IPS-11a (cell line): ENCODE results near the gene SEC61B.
A peak's percentile ranks its signal among the peaks of the same experiment; 100 is the strongest.

Experiments used
- H3K4me3 ChIP-seq: one replicate; pipeline ENCODE4 v1.5.1; 2013; ENCODE audit warnings: low read depth, low read length, control low read depth

The SEC61B gene

GRCh38 chr9:99221621-99222415, at the start of gene SEC61B, which contains the start of gene ALG2:
Gene SEC61B, plus strand, starts transcription at chr9:99222282. Its CDS starts 82 bp downstream, at chr9:99222364.
Gene ALG2, minus strand, starts transcription at chr9:99221942. Its CDS starts 48 bp downstream, at chr9:99221894.
- peak within 1 kb of the TSS; percentile 97 for H3K4me3 ChIP-seq

GRCh38 chr9:99173570-99174504, 48.2 kb upstream of the SEC61B start:
- no peak overlapping the region for H3K4me3 ChIP-seq

GRCh38 chr9:99176527-99177013, 45.5 kb upstream of the SEC61B start:
- H3K4me3 ChIP-seq, result no peak overlapping the region

GRCh38 chr9:99177576-99178366, 44.3 kb upstream of the SEC61B start:
- H3K4me3 ChIP-seq, result no peak overlapping the region

GRCh38 chr9:99178912-99179872, 42.9 kb upstream of the SEC61B start:
- no peak overlapping the region for H3K4me3 ChIP-seq

- H3K4me3 ChIP-seq, result no peak overlapping the region
Measured at GRCh38 chr9:99180199-99180598, 41.9 kb upstream of the SEC61B start.

GRCh38 chr9:99180662-99181061, 41.4 kb upstream of the SEC61B start:
- no peak overlapping the region for H3K4me3 ChIP-seq

- no peak overlapping the region for H3K4me3 ChIP-seq
Measured at GRCh38 chr9:99181206-99181605, 40.9 kb upstream of the SEC61B start.

GRCh38 chr9:99181621-99182020, 40.5 kb upstream of the SEC61B start:
- no peak overlapping the region for H3K4me3 ChIP-seq

GRCh38 chr9:99182356-99182755, 39.7 kb upstream of the SEC61B start:
- no peak overlapping the region for H3K4me3 ChIP-seq

GRCh38 chr9:99183616-99184015, 38.5 kb upstream of the SEC61B start:
- no peak overlapping the region for H3K4me3 ChIP-seq

GRCh38 chr9:99184110-99184474, 38.0 kb upstream of the SEC61B start:
- no peak overlapping the region for H3K4me3 ChIP-seq

- no peak overlapping the region for H3K4me3 ChIP-seq
Measured at GRCh38 chr9:99184475-99185347, 37.4 kb upstream of the SEC61B start.

GRCh38 chr9:99185348-99185632, 36.8 kb upstream of the SEC61B start:
- no peak overlapping the region for H3K4me3 ChIP-seq

- no peak overlapping the region for H3K4me3 ChIP-seq
Measured at GRCh38 chr9:99185934-99186333, 36.1 kb upstream of the SEC61B start.

- no peak overlapping the region for H3K4me3 ChIP-seq
Measured at GRCh38 chr9:99187311-99187710, 34.8 kb upstream of the SEC61B start.

GRCh38 chr9:99189186-99189585, 32.9 kb upstream of the SEC61B start:
- no peak overlapping the region for H3K4me3 ChIP-seq

- H3K4me3 ChIP-seq, result no peak overlapping the region
Measured at GRCh38 chr9:99189887-99190596, 32.0 kb upstream of the SEC61B start.
